K562 (cell line): ENCODE data around the gene EPN2. TPM values are rescaled to one million over a fixed set of nuclear protein-coding genes. Genes with fewer than 3 reads are reported as not detected.

ENCODE experiments used
- ATAC-seq: fragments of 200-7000 bp; cut with Tn5 transposase; 3 replicates; pipeline ENCODE4 v1.9.1; 2020; ENCODE audit warnings: moderate library complexity
- BruUV-seq: library from RNA; stranded (reverse); fragments of 400-500 nt; replicated peaks from 2 replicates; lab custom pipeline; 2021; lab: Mats Ljungman, UMichigan
- CTCF ChIA-PET: fragments of 300-600 bp; formaldehyde crosslinking; extraction: SDS; loops from one replicate; lab custom pipeline; 2021; ENCODE audit warnings: low intra/inter-chr PET ratio; lab: Yijun Ruan, JAX
- POLR2A ChIA-PET: fragments of 300-600, 350-650 bp; sonication (Branson Sonifier 250); formaldehyde crosslinking; extraction: SDS; loops from one replicate; lab custom pipeline; 2021; ENCODE audit warnings: antibody characterized with exemption, inconsistent platforms; lab: Yijun Ruan, JAX
- DNase-seq, 4 experiments: peaks; one replicate each; pipeline versions ENCODE4 v3.0.0 to v3.0.0-alpha.2; 2011 to 2018; ENCODE audit warnings: low spot score in 3 of 4, mixed read lengths in 3 of 4; ENCODE audit errors: extremely low read depth in 1 of 4
- FAIRE-seq: peaks from 2 replicates; lab custom pipeline; 2011; peaks lifted over from hg19 to GRCh38; lab: Jason Lieb, UNC
- H2AFZ ChIP-seq: 2 replicates; pipeline ENCODE4 v1.6.0; 2011; ENCODE audit warnings: low read depth, low read length, control low read depth, inconsistent platforms
- H3K27ac ChIP-seq: fragments of 200-600 bp; 3 replicates; pipeline ENCODE4 v1.8.0; 2011; ENCODE audit warnings: low read depth, mild to moderate bottlenecking, control low read depth, inconsistent platforms, low read length, moderate library complexity, mixed read lengths; ENCODE audit errors: extremely low read depth
- H3K27me3 ChIP-seq, 2 experiments: fragments of 300-600 bp in 1 of 2; 2 replicates in 1 of 2; 3 replicates in 1 of 2; pipeline versions ENCODE4 v1.6.0 to v1.8.0; 2011; ENCODE audit warnings: inconsistent platforms in 2 of 2, low read length in 2 of 2, mild to moderate bottlenecking in 1 of 2, mixed read lengths in 1 of 2, moderate library complexity in 1 of 2; ENCODE audit not compliant: control insufficient read depth in 2 of 2, insufficient read depth in 2 of 2
- H3K36me3 ChIP-seq: fragments of 300-600 bp; 3 replicates; pipeline ENCODE4 v1.8.0; 2011; ENCODE audit warnings: mild to moderate bottlenecking, low read length, inconsistent platforms; ENCODE audit not compliant: control insufficient read depth, insufficient read depth
- H3K4me1 ChIP-seq, 2 experiments: fragments of 200-600 bp in 1 of 2; replicated peaks in 1 of 2; 2 replicates in 1 of 2; 3 replicates in 1 of 2; pipeline versions ENCODE4 v1.5.1 to v1.8.0; 2011; ENCODE audit warnings: inconsistent platforms in 2 of 2, low read length in 2 of 2, mild to moderate bottlenecking in 1 of 2, mixed read lengths in 1 of 2, moderate library complexity in 1 of 2; ENCODE audit not compliant: control insufficient read depth in 2 of 2, insufficient read depth in 2 of 2
- H3K4me2 ChIP-seq: 2 replicates; pipeline ENCODE4 v1.6.1; 2011; ENCODE audit warnings: low read length, control low read depth, inconsistent platforms, mixed read lengths; ENCODE audit not compliant: insufficient read depth
- H3K4me3 ChIP-seq: fragments of 200-600 bp; sonication (generic), shearing (Covaris generic); 2 replicates; pipeline ENCODE4 v1.5.1; 2016; ENCODE audit warnings: control low read depth, inconsistent platforms
- H3K79me2 ChIP-seq: fragments of 200-600 bp; 3 replicates; pipeline ENCODE4 v1.8.0; 2011; ENCODE audit warnings: low read length, inconsistent platforms; ENCODE audit not compliant: control insufficient read depth, insufficient read depth
- H3K9ac ChIP-seq, 2 experiments: 2 replicates each; pipeline versions ENCODE4 v1.6.0 to v1.6.1; 2011; ENCODE audit warnings: low read depth in 2 of 2, low read length in 2 of 2, control low read depth in 1 of 2, inconsistent platforms in 1 of 2, mild to moderate bottlenecking in 1 of 2, mixed read lengths in 1 of 2; ENCODE audit not compliant: insufficient read depth in 1 of 2
- H3K9me1 ChIP-seq: one replicate; pipeline ENCODE4 v1.6.0; 2011; ENCODE audit warnings: inconsistent platforms, mild to moderate bottlenecking, low read length, moderate library complexity; ENCODE audit not compliant: control insufficient read depth, insufficient read depth
- H3K9me3 ChIP-seq: replicated peaks from 2 replicates; pipeline ENCODE4 v1.5.1; 2011; ENCODE audit warnings: low read depth, low read length, inconsistent platforms; ENCODE audit not compliant: control insufficient read depth, insufficient read depth
- H4K20me1 ChIP-seq: replicated peaks from 2 replicates; pipeline ENCODE4 v1.6.1; 2011; ENCODE audit warnings: low read length, inconsistent platforms, mixed read lengths; ENCODE audit not compliant: control insufficient read depth, insufficient read depth
- GMEB1 ChIP-seq: fragments of 250-450 bp; sonication (Bioruptor Pico); IDR thresholded peaks from 2 replicates; pipeline ENCODE4 v1.4.0; 2020; ENCODE audit warnings: mild to moderate bottlenecking
- POLR2G ChIP-seq: fragments of 200-400 bp; formaldehyde crosslinking; IDR thresholded peaks from 2 replicates; pipeline ENCODE4 v1.6.1; 2017; ENCODE audit warnings: low read depth, mild to moderate bottlenecking, antibody characterized with exemption, low read length, moderate library complexity
- WGBS: fragments of 100-300 bp; shearing (Covaris generic); methylation state at CpG from one replicate; pipeline ENCODE4 v1.1.6; 2016; ENCODE audit warnings: low coverage, mixed read lengths; ENCODE audit not compliant: insufficient coverage; ENCODE audit errors: missing lambda C conversion rate; 5-methylcytosine and 5-hydroxymethylcytosine counted together
- in situ Hi-C: fragments of 300-500 bp; cut with MboI; formaldehyde crosslinking; loops from 4 replicates; pipeline ENCODE4 v1.15.0; 2018; ENCODE audit warnings: inconsistent platforms, mixed read lengths
- intact Hi-C: fragments of 100-400 bp; cut with micrococcal nuclease; formaldehyde crosslinking; loops from 2 replicates; pipeline ENCODE4 v1.14.2; 2022
- polyA plus RNA-seq, 8 experiments: library from polyadenylated mRNA; depleted of rRNA in 4 of 8; stranded (reverse) in 5 of 8; unstranded in 3 of 8; fragments of >200 nt; fragmentation: Nextera tagmentation in 2 of 8; fragmentation: Illumina TruSeq in 1 of 8; extraction: Ambion mirVana in 2 of 8; extraction: Trizol in 1 of 8; gene quantifications; 2 replicates each; pipeline versions ENCODE4 v1.2.1 to v1.2.3, GENCODE V29; 2011 to 2014; ENCODE audit warnings: inconsistent platforms in 1 of 8, missing spikeins in 1 of 8
- total RNA-seq, 7 experiments: library from RNA; depleted of rRNA in 6 of 7; stranded (reverse); fragments of >200 nt in 6 of 7; fragmentation: Illumina TruSeq in 2 of 7; extraction: Trizol in 2 of 7; gene quantifications; 2 replicates each; pipeline versions ENCODE4 v1.2.1 to v1.2.3, GENCODE V29; 2011 to 2021; ENCODE audit warnings: low replicate concordance in 1 of 7

EPN2 gene
- total and polyA plus RNA-seq, 9 of the 15 experiments (the other 6 are each of a cell fraction or from before 2014, with no cell fraction given): 1.0 to 12.9 (median 8.9) TPM

DNA sequence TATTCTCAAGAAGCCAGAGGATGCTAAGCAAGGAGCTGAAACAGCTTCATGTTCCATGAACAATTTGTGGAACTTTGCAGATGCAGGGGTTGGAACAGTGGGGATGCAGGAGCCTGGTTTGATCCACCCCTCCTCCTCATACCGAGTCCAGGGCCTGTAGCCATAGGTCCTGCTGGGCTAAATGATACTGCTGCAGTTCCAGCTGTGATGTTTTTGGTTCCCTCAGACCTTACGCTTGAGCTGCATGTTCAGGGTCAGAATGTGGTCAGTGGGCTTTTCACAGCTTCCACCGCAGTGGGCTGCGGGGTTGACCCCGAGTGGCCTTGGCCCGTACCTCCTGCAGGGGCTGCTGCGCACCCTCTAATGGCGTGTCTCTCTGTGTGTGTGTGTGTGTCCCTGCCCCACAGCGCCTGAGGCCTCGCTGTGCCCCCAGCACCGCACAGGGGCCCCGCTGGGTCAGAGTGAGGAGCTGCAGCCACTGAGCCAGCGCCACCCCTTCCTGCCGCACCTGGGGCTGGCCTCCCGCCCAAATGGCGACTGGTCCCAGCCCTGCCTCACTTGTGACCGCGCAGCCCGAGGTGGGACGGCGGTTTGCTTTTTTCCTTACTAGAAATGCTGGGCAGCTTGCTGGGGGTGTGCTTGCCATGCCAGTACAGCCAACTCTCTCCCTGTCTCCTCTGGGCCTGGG, 48.2 kb downstream of the EPN2 start:
- H3K27me3 ChIP-seq: no peaks in the 10 kb centered on the region
- intact Hi-C loops (no loop called here), in situ Hi-C loops (no loop called here)
- CTCF ChIA-PET: no interaction called here
- ATAC-seq (no peak), FAIRE-seq (no peak), DNase-seq (no peak)
- H3K4me1 ChIP-seq: peaks cover 0 to 10% of the 10 kb centered on the region in 2 experiments; a peak in 2 of 5 replicates
- H3K79me2 ChIP-seq: no peaks in the 10 kb centered on the region
- H3K4me2 ChIP-seq: no peak overlapping the region
- BruUV-seq: no TSS peak
- H3K27ac ChIP-seq: no peak overlapping the region
- H3K9me3 ChIP-seq: no peaks in the 10 kb centered on the region
- peak overlapping the region in 1 of 2 experiments; percentile 32; a peak in 1 of 4 replicates for H3K9ac ChIP-seq
- H3K36me3 ChIP-seq: peaks cover 6% of the 10 kb centered on the region; the same call in 1 of the 3 replicates
- no peaks in the 10 kb centered on the region for H3K9me1 ChIP-seq
- POLR2A ChIA-PET: interaction anchor here (0.7 kb wide), 1 partner anchor 13 kb away, joined by 3 read pairs; no protein-coding TSS in a partner anchor
- 93% methylated on average over 7 of the region's 21 CpGs for WGBS
- TF ChIP-seq GMEB1 (no peak), POLR2G (0 out of 2 replicates have a peak, but pooled peaks have one; percentile 21)
- H2AFZ ChIP-seq: no peak overlapping the region
- H3K4me3 ChIP-seq: no peak overlapping the region
- H4K20me1 ChIP-seq: no peaks in the 10 kb centered on the region; the same call in 1 of the 2 replicates
